ENCODE results near the gene OLA1.

OLA1 gene

DNA sequence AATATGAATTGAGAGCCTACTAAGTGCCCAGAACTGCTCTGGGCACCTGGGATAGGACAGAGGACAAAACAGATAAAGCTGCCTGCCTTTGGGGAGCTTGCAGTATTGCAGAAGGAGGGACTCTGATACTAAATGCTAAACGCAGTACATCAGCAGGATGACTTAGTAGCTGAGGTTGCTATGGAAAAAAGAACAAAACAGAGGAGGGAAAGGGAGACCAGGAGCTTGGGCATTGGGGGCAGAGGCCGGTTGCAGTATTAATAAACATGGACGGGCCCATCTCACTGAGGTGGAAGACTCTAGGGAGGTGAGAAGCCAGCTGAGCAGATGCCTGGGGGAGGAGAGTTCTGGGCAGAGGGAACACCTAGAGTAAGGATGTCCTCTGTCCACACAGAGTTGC lies 217.1 kb downstream of the OLA1 start:
- Histone ChIP-seq H3K18ac (ENCODE audit: low read length) (no peak overlapping the region), H3K4me2 (ENCODE audit: low read length) (no peak overlapping the region), H3K23ac (ENCODE audit: low read length) (no peak overlapping the region), H3K79me1 (ENCODE audit: low read length) (peaks cover 36% of the 10 kb centered on the region), H2BK5ac (ENCODE audit: low read depth, low read length, poor library complexity) (no peak overlapping the region), H3K9me3 (ENCODE audit: insufficient read depth, low read depth, low read length) (no peaks in the 10 kb centered on the region), H2AFZ (ENCODE audit: insufficient read depth, low read length, poor library complexity) (no peak overlapping the region), H3K79me2 (ENCODE audit: control insufficient read depth, insufficient read depth, low read length, poor library complexity) (peaks cover 5% of the 10 kb centered on the region), H4K8ac (ENCODE audit: low read depth, low read length) (no peak overlapping the region), H4K12ac (ENCODE audit: low read depth, low read length) (no peak overlapping the region), H2BK120ac (ENCODE audit: insufficient read depth, low read length, poor library complexity) (peak overlapping the region; percentile 20), H3K4me1 (ENCODE audit: control insufficient read depth in 1 of 2, insufficient read depth in 2 of 2, low read length in 2 of 2) (peaks cover 12 to 30% of the 10 kb centered on the region in 2 experiments), H3K9ac (ENCODE audit: low read length) (no peak overlapping the region), H3K14ac (ENCODE audit: low read length) (no peak overlapping the region), H3K4ac (ENCODE audit: low read depth, low read length) (peak overlapping the region; percentile 19), H3K4me3 (ENCODE audit: low read depth, low read length) (no peak overlapping the region), H2BK12ac (ENCODE audit: low read length) (peak overlapping the region; percentile 47), H4K91ac (ENCODE audit: low read depth, low read length) (peak overlapping the region; percentile 62), H2AK5ac (ENCODE audit: low read length) (no peak overlapping the region), H3K27me3 (ENCODE audit: insufficient read depth, low read length) (no peaks in the 10 kb centered on the region), H3K27ac (ENCODE audit: low read depth, low read length) (no peak overlapping the region), H3K36me3 (ENCODE audit: control insufficient read depth in 1 of 2, insufficient read depth in 2 of 2, low read length in 2 of 2) (no peaks in the 10 kb centered on the region)
- WGBS (ENCODE audit: extremely low coverage, insufficient coverage, insufficient read length): no CpG with 5 or more reads among the region's 3 CpGs
- no peak for DNase-seq

GRCh38 chr2:174028935-174029334 lies 219.4 kb downstream of the OLA1 start:
- H2BK120ac ChIP-seq (ENCODE audit: insufficient read depth, low read length, poor library complexity): no peak overlapping the region
- peak overlapping the region; percentile 41 for H2BK12ac ChIP-seq (ENCODE audit: low read length)
- H4K91ac ChIP-seq (ENCODE audit: low read depth, low read length): no peak overlapping the region
- no peak overlapping the region for H3K4me2 ChIP-seq (ENCODE audit: low read length)
- H3K79me2 ChIP-seq (ENCODE audit: control insufficient read depth, insufficient read depth, low read length, poor library complexity): peaks cover 16% of the 10 kb centered on the region
- no peaks in the 10 kb centered on the region for H3K9me3 ChIP-seq (ENCODE audit: insufficient read depth, low read depth, low read length)
- no peak overlapping the region for H3K9ac ChIP-seq (ENCODE audit: low read length)
- H3K18ac ChIP-seq (ENCODE audit: low read length): no peak overlapping the region
- no peak overlapping the region for H3K23ac ChIP-seq (ENCODE audit: low read length)
- H2BK5ac ChIP-seq (ENCODE audit: low read depth, low read length, poor library complexity): no peak overlapping the region
- no peak overlapping the region for H3K27ac ChIP-seq (ENCODE audit: low read depth, low read length)
- peaks cover 46% of the 10 kb centered on the region for H3K79me1 ChIP-seq (ENCODE audit: low read length)
- no peak overlapping the region for H2AK5ac ChIP-seq (ENCODE audit: low read length)
- no peak overlapping the region for H2AFZ ChIP-seq (ENCODE audit: insufficient read depth, low read length, poor library complexity)
- no peak overlapping the region for H4K8ac ChIP-seq (ENCODE audit: low read depth, low read length)
- H3K4ac ChIP-seq (ENCODE audit: low read depth, low read length): no peak overlapping the region
- no CpG with 5 or more reads among the region's 5 CpGs for WGBS (ENCODE audit: extremely low coverage, insufficient coverage, insufficient read length)
- peaks cover 27 to 48% of the 10 kb centered on the region in 2 experiments for H3K4me1 ChIP-seq (ENCODE audit: control insufficient read depth in 1 of 2, insufficient read depth in 2 of 2, low read length in 2 of 2)
- no peak overlapping the region for H4K12ac ChIP-seq (ENCODE audit: low read depth, low read length)
- no peaks in the 10 kb centered on the region for H3K27me3 ChIP-seq (ENCODE audit: insufficient read depth, low read length)
- no peak overlapping the region for H3K14ac ChIP-seq (ENCODE audit: low read length)
- H3K36me3 ChIP-seq (ENCODE audit: control insufficient read depth in 1 of 2, insufficient read depth in 2 of 2, low read length in 2 of 2): no peaks in the 10 kb centered on the region
- DNase-seq: no peak
- H3K4me3 ChIP-seq (ENCODE audit: low read depth, low read length): no peak overlapping the region

GRCh38 chr2:174027956-174028355 lies 220.4 kb downstream of the OLA1 start:
- peak overlapping the region; percentile 33 for H4K91ac ChIP-seq (ENCODE audit: low read depth, low read length)
- H3K27ac ChIP-seq (ENCODE audit: low read depth, low read length): peak overlapping the region; percentile 65
- peak overlapping the region; percentile 15 for H2BK5ac ChIP-seq (ENCODE audit: low read depth, low read length, poor library complexity)
- peak overlapping the region; percentile 13 for H3K18ac ChIP-seq (ENCODE audit: low read length)
- H2AK5ac ChIP-seq (ENCODE audit: low read length): no peak overlapping the region
- peak overlapping the region; percentile 26 for H2BK12ac ChIP-seq (ENCODE audit: low read length)
- no peaks in the 10 kb centered on the region for H3K9me3 ChIP-seq (ENCODE audit: insufficient read depth, low read depth, low read length)
- no peak overlapping the region for H3K9ac ChIP-seq (ENCODE audit: low read length)
- peak overlapping the region; percentile 1 for H4K12ac ChIP-seq (ENCODE audit: low read depth, low read length)
- H3K36me3 ChIP-seq (ENCODE audit: control insufficient read depth in 1 of 2, insufficient read depth in 2 of 2, low read length in 2 of 2): no peaks in the 10 kb centered on the region
- H3K4me2 ChIP-seq (ENCODE audit: low read length): no peak overlapping the region
- peaks cover 50% of the 10 kb centered on the region for H3K79me1 ChIP-seq (ENCODE audit: low read length)
- no peak overlapping the region for H3K23ac ChIP-seq (ENCODE audit: low read length)
- H2BK120ac ChIP-seq (ENCODE audit: insufficient read depth, low read length, poor library complexity): peak overlapping the region; percentile 32
- H4K8ac ChIP-seq (ENCODE audit: low read depth, low read length): peak overlapping the region; percentile 10
- no peak for DNase-seq
- no peak overlapping the region for H2AFZ ChIP-seq (ENCODE audit: insufficient read depth, low read length, poor library complexity)
- WGBS (ENCODE audit: extremely low coverage, insufficient coverage, insufficient read length): no CpG with 5 or more reads among the region's 3 CpGs
- peak overlapping the region; percentile 1 for H3K14ac ChIP-seq (ENCODE audit: low read length)
- H3K27me3 ChIP-seq (ENCODE audit: insufficient read depth, low read length): no peaks in the 10 kb centered on the region
- H3K4ac ChIP-seq (ENCODE audit: low read depth, low read length): no peak overlapping the region
- H3K4me3 ChIP-seq (ENCODE audit: low read depth, low read length): no peak overlapping the region
- peaks cover 28 to 45% of the 10 kb centered on the region in 2 experiments for H3K4me1 ChIP-seq (ENCODE audit: control insufficient read depth in 1 of 2, insufficient read depth in 2 of 2, low read length in 2 of 2)
- peaks cover 15% of the 10 kb centered on the region for H3K79me2 ChIP-seq (ENCODE audit: control insufficient read depth, insufficient read depth, low read length, poor library complexity)

DNA sequence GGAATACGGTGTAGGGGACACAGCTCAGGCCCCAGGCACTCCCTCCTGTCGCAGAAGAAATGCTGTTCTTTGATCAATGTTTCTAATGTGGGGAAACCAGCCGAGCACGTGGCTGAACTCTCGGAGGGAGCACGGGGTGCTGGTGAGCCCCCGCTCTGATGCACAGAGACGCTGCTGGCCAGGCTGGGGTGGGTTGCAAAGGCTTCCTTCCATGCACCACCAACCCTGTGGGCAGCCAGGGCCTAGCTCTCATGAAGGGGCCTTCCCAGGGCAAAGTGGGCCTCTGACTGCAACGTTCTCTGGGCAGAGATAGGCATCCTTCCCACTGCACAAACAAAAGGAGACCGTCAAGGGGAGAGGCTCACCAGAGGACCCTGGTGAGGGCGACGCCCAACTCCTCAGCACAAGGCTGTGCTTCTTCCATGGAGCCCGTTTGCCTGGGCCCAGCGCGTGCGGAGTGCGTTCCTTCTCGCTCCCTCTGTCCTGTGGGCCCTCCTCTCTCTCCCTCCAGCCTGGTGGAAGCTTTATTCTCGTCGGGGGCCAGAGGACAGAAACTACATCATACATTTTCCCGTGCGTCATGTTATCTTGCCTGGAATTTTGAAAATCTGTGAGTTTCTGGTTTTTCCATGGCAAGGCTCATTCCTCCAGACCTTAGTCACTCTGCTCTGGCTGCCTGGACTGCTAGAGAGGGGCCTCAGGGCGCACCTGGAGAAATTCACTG lies 222.0 kb downstream of the OLA1 start:
- Histone ChIP-seq H3K9ac (ENCODE audit: low read length) (peak overlapping the region; percentile 25), H4K12ac (ENCODE audit: low read depth, low read length) (peak overlapping the region; percentile 94), H4K8ac (ENCODE audit: low read depth, low read length) (peak overlapping the region; percentile 99), H3K23ac (ENCODE audit: low read length) (no peak overlapping the region), H3K36me3 (ENCODE audit: control insufficient read depth in 1 of 2, insufficient read depth in 2 of 2, low read length in 2 of 2) (no peaks in the 10 kb centered on the region), H3K4me2 (ENCODE audit: low read length) (peak overlapping the region; percentile 36), H3K14ac (ENCODE audit: low read length) (peak overlapping the region; percentile 100), H4K91ac (ENCODE audit: low read depth, low read length) (peak overlapping the region; percentile 100), H3K27ac (ENCODE audit: low read depth, low read length) (peak overlapping the region; percentile 100), H3K79me2 (ENCODE audit: control insufficient read depth, insufficient read depth, low read length, poor library complexity) (peaks cover 14% of the 10 kb centered on the region), H2AFZ (ENCODE audit: insufficient read depth, low read length, poor library complexity) (peak overlapping the region; percentile 94), H3K9me3 (ENCODE audit: insufficient read depth, low read depth, low read length) (no peaks in the 10 kb centered on the region), H3K4me3 (ENCODE audit: low read depth, low read length) (no peak overlapping the region), H3K18ac (ENCODE audit: low read length) (peak overlapping the region; percentile 99), H3K4me1 (ENCODE audit: control insufficient read depth in 1 of 2, insufficient read depth in 2 of 2, low read length in 2 of 2) (peaks cover 20 to 41% of the 10 kb centered on the region in 2 experiments), H3K27me3 (ENCODE audit: insufficient read depth, low read length) (no peaks in the 10 kb centered on the region), H2AK5ac (ENCODE audit: low read length) (peak overlapping the region; percentile 99), H3K4ac (ENCODE audit: low read depth, low read length) (peak overlapping the region; percentile 98), H3K79me1 (ENCODE audit: low read length) (peaks cover 47% of the 10 kb centered on the region), H2BK12ac (ENCODE audit: low read length) (peak overlapping the region; percentile 98), H2BK120ac (ENCODE audit: insufficient read depth, low read length, poor library complexity) (peak overlapping the region; percentile 100), H2BK5ac (ENCODE audit: low read depth, low read length, poor library complexity) (peak overlapping the region; percentile 99)
- WGBS (ENCODE audit: extremely low coverage, insufficient coverage, insufficient read length): no CpG with 5 or more reads among the region's 23 CpGs
- DNase-seq: peak; percentile 94 to 99
